ENCODE measurements around the gene SAMD7. TPM values are rescaled to one million over a fixed set of nuclear protein-coding genes. Genes with fewer than 3 reads are reported as not detected.
A peak's percentile ranks its signal among the peaks of the same experiment; 100 is the strongest.

SAMD7 gene
- total RNA-seq, 2 experiments from 2014 or later, result not detected

DNA sequence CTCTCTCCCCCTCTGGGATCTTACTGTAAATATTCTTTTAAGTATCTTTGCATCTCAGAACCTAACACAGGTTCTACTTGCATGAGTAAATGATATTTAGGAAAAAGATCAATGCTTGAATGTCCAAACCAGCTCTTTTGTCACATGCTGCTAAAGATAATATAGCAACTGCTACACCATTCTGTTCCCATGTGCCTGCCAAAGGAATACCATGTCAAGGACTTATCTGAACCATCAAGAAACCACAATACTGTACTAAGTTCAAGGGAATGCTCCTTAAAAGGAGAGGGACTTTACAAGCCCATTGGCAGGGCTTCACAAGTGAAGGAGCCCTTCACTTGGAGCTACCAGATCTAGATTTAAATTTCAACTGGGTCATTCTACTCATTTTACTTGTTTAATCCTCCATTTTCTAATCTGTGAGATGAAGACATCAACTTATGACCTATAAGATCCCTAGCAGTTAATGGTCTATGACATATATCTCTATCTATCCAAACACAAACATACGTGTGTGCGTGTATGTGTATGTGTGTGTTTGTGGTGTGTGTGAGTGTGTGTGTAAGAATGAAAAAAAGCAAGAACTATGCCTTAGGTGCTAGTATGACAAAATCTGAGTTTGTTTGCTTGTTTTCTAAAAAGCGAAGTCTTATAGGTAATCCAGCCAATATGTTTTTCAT is 42.2 kb downstream of the SAMD7 start:
- ChIA-PET POLR2A (no interaction called here), CTCF (interaction anchor here (0.6 to 0.7 kb wide), 2 partner anchors 45 to 83 kb away, joined by 3 to 5 read pairs; no protein-coding TSS in a partner anchor)
- DNase-seq, result no peak
- no peak overlapping the region for H3K4me3 Mint-ChIP-seq
- intact Hi-C loops (cut with micrococcal nuclease), result no loop called here
- no peaks in the 10 kb centered on the region for H3K9me3 Mint-ChIP-seq
- H3K36me3 Mint-ChIP-seq, result no peaks in the 10 kb centered on the region
- H3K4me1 Mint-ChIP-seq (ENCODE audit: low read depth), result peaks cover 10% of the 10 kb centered on the region
- no peak overlapping the region for H3K27ac Mint-ChIP-seq
- peaks cover 9% of the 10 kb centered on the region for H3K27me3 Mint-ChIP-seq

DNA sequence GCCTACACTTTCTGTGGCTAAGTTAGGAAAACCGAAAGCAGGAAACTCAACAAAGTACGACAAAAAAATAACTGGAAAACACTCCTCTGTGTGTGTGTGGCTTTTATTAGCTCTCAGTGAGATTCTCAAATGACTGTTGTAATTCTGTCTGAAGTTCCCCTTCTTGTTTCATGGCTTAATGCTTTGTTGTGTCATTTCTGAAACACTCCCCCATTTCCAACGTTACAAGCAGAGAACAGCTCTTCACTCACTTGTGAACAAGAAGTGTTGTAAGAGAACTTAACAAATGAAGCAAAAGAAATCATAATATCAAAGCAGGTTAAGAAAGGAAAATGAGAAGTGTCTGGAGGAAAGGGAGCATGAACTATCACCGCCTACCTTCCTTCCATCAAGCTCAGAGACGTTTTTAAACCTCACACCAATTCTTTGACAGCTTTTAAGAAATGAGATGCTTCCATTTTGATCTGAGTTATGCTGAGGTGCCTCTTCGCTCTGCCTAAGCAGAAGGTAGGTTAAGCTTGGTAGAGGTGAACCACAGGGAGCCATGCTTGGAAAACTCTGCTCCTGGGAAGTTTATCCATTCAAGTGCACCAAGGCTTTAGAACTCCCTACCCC is 42.9 kb downstream of the SAMD7 start:
- CTCF ChIA-PET, result interaction anchor here (0.6 kb wide), 2 partner anchors 27 to 45 kb away, joined by 3 read pairs; no protein-coding TSS in a partner anchor
- no peak for DNase-seq
- Mint-ChIP-seq H3K9me3 (no peaks in the 10 kb centered on the region), H3K27me3 (peaks cover 9% of the 10 kb centered on the region), H3K27ac (peak overlapping the region; percentile 13), H3K4me1 (ENCODE audit: low read depth) (peaks cover 10% of the 10 kb centered on the region), H3K36me3 (no peaks in the 10 kb centered on the region), H3K4me3 (no peak overlapping the region)
- intact Hi-C loops (cut with micrococcal nuclease), result no loop called here
- POLR2A ChIA-PET, result interaction anchor here (0.5 kb wide), 1 partner anchor 182 kb away, joined by 5 read pairs; no protein-coding TSS in a partner anchor

DNA sequence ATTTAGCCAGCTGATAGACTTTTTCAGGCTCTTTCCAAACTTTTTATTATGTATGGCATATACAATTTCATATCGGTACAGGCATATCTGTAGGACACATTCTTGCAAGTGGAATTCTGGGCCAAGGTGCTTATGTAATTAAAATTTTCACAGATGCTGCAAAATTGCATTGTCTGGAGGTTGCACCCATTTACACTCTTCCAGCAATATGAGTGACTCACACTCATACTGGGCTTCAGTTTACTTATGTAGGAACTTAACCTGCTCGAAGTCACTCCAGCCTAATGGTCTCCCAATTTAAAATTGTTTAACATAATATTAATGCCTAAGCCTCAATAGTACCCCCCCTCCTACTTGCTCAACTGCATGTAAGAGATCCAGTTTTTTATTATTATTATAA is 44.0 kb downstream of the SAMD7 start:
- no peak overlapping the region for H3K27ac Mint-ChIP-seq
- POLR2A ChIA-PET, result no interaction called here
- DNase-seq, result no peak
- intact Hi-C loops (cut with micrococcal nuclease), result no loop called here
- H3K27me3 Mint-ChIP-seq, result peaks cover 9% of the 10 kb centered on the region
- H3K36me3 Mint-ChIP-seq, result no peaks in the 10 kb centered on the region
- no peaks in the 10 kb centered on the region for H3K9me3 Mint-ChIP-seq
- peaks cover 12% of the 10 kb centered on the region for H3K4me1 Mint-ChIP-seq (ENCODE audit: low read depth)
- CTCF ChIA-PET, result no interaction called here
- H3K4me3 Mint-ChIP-seq, result no peak overlapping the region

DNA sequence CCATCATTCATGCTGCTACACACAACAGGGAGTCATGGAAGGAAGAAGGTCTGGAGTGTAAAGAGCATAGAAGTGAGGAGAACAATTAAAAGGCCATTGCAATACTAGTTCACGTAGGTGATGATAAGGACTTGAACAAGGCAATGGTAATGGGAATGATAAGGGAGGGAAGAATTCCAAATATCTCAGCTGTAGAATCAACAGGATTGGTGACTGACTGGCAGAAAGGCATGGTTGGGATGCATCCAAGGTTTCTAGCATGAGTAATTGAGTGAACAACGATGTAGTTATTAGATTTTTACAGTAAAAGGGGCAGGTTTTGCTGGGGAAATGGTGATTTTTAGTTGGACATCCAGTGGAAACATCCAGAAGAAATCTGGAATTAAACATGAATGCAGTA is 52.8 kb downstream of the SAMD7 start:
- POLR2A ChIA-PET, result no interaction called here
- no peak for DNase-seq

DNA sequence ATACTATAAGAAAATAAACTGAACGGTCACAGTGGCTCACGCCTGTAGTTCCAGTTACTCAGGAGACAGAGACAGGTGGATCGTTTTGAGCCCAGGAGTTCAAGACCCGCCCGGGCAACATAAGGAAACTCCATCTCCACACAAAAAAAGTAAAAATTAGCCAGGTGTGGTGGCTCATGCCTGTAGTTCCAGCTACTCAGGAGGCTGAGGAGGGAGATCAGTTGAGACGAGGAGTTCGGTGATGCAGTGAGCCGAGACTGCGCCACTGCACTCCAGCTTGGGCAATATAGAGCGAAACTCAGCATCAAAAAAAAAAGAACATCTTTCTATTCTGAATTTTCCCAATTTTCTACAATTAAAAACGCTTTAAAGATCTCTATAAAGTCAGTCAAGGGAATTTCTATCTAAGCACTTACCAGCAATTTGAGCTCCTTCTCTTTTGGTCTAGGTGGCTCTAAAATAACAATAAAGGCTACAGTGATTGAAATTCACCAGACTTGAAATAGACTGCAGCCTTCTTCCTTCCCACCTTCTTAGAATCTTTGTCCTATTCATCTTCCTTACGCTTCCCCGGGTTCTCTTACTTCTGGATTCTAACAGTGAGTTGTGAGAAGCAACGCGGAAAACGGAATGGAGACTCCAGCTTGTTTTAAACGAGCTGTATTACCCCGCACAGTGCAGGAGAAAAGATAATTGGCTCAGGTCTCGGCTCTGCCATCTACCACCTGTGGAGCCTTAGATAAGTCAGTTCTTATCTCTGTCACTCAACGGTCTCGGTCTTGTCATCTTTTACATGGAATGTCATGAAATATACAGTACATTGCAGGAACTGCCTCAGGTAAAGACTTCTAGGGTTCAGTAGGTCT is 54.4 kb downstream of the SAMD7 start:
- peak overlapping the region; percentile 96 for H3K27ac Mint-ChIP-seq
- no peaks in the 10 kb centered on the region for H3K36me3 Mint-ChIP-seq
- intact Hi-C loops (cut with micrococcal nuclease), result loop anchor here (1.0 to 5.0 kb wide), 10 partner anchors 34 to 392 kb away; partner anchors contain the start of genes LRRC34, LRRIQ4, MYNN and PHC3
- no peaks in the 10 kb centered on the region for H3K27me3 Mint-ChIP-seq
- no peak for DNase-seq
- peak overlapping the region; percentile 80 for H3K4me3 Mint-ChIP-seq
- peaks cover 54% of the 10 kb centered on the region for H3K4me1 Mint-ChIP-seq (ENCODE audit: low read depth)
- ChIA-PET CTCF (interaction anchor here (0.6 to 2.0 kb wide), 9 partner anchors 11 to 152 kb away, joined by 3 to 8 read pairs (median 4); no protein-coding TSS in a partner anchor), POLR2A (interaction anchor here (0.6 to 2.2 kb wide), 5 partner anchors 33 to 216 kb away, joined by 3 to 10 read pairs (median 5); partner anchors contain the start of genes MYNN, PHC3 and TERC)
- no peaks in the 10 kb centered on the region for H3K9me3 Mint-ChIP-seq

More for the DNA sequence above, 52.8 kb downstream of the SAMD7 start:
- H3K9me3 Mint-ChIP-seq, result no peaks in the 10 kb centered on the region
- intact Hi-C loops (cut with micrococcal nuclease), result no loop called here
- CTCF ChIA-PET, result no interaction called here
- no peaks in the 10 kb centered on the region for H3K36me3 Mint-ChIP-seq
- H3K4me3 Mint-ChIP-seq, result no peak overlapping the region
- H3K27ac Mint-ChIP-seq, result no peak overlapping the region
- H3K4me1 Mint-ChIP-seq (ENCODE audit: low read depth), result peaks cover 42% of the 10 kb centered on the region
- H3K27me3 Mint-ChIP-seq, result no peaks in the 10 kb centered on the region

DNA sequence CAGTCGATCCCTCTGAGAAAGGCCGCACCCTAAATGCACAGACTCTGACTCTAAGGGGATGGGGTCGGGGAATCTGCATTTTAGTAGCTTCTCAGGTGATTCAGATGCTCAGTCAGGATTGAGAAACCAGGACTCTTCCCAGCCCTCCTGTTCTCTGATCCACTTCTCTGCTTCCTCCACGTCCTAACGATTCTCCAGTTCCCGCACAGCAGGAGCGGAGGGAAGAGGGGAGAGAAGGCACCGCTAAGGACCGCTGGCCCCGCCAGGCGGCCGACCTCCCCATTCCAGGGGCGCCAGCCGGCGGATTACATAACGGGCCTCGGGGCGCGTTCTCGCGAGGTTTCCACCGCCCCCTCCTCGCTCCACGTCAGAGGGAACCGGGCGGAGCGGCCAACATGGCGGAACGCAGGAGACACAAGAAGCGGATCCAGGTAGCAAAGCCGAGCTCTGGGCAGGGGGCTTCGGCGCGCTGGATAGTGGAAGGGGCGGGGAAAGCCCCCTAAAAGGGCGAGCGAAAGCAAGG is 55.1 kb downstream of the SAMD7 start, which contains the start of gene SEC62:
Gene SEC62, plus strand, starts transcription at position 380 of the 523 bp plus-strand sequence. Its CDS starts 16 bp downstream, at position 396.
- Mint-ChIP-seq H3K4me1 (ENCODE audit: low read depth) (peaks cover 59% of the 10 kb centered on the region), H3K27me3 (no peaks in the 10 kb centered on the region), H3K9me3 (no peaks in the 10 kb centered on the region), H3K27ac (peak within 1 kb of the TSS; percentile 96), H3K4me3 (peak within 1 kb of the TSS; percentile 80), H3K36me3 (no peaks in the 10 kb centered on the region)
- DNase-seq, result peak; percentile 97
- CTCF ChIA-PET, result interaction anchor here (0.7 to 2.2 kb wide), 13 partner anchors 11 to 203 kb away, joined by 3 to 8 read pairs (median 4); partner anchors contain the start of genes GPR160 and MYNN
- intact Hi-C loops (cut with micrococcal nuclease), result loop anchor here (1.0 to 5.0 kb wide), 10 partner anchors 33 to 391 kb away; partner anchors contain the start of genes LRRC34, LRRIQ4, MYNN and PHC3
- POLR2A ChIA-PET, result interaction anchor here (0.6 to 2.2 kb wide), 9 partner anchors 32 to 215 kb away, joined by 3 to 10 read pairs (median 4); partner anchors contain the start of genes MYNN, PHC3 and TERC

DNA sequence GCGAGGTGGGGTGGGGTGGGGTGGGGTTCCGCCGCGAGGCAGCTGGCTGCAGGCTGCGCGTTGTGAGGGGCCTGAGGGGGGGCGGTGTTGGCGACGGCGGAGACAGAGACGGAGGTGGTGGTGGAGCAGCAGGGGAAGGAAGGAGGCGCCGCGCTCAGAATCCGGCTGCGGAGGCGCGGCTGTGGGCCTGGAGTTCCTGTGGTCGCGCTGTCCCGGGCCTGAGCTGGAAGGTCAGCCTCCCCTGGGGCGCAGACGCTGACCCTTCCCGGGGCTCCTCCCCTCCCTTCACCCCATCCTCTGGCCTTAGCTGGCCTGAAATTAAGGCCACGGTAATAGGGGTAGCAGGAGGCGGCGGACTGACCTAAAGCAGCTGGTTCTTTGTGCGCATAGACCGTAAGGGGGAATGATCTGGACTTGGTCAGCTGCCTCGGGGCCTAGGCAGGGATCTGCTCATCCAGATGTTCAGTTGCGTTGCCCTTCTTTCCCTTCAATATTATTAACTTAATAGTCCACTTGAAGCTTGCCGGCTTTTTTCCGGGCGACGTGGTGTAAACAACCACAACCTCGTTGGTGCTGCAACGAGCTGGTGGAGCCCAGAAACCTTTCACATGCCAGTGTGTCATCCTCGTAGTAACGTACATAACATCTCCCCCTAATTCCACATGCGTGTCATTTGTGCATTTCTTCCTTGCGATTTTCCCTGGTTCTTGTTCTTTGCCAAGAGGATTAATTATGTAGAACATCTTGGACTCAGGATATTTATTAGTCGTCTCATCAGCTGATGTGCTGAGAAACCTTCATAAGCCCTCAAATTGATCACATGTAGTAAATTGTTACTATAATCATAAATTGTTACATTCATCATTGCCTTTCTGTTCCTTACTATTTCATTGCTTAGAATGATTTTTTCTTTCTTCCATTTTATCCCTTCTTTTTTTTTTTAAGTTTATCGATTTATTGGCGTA is 55.9 kb downstream of the SAMD7 start:
- peaks cover 64% of the 10 kb centered on the region for H3K4me1 Mint-ChIP-seq (ENCODE audit: low read depth)
- POLR2A ChIA-PET, result interaction anchor here (0.6 to 2.2 kb wide), 9 partner anchors 10 to 213 kb away, joined by 3 to 10 read pairs (median 3); partner anchors contain the start of genes MYNN and TERC

DNA sequence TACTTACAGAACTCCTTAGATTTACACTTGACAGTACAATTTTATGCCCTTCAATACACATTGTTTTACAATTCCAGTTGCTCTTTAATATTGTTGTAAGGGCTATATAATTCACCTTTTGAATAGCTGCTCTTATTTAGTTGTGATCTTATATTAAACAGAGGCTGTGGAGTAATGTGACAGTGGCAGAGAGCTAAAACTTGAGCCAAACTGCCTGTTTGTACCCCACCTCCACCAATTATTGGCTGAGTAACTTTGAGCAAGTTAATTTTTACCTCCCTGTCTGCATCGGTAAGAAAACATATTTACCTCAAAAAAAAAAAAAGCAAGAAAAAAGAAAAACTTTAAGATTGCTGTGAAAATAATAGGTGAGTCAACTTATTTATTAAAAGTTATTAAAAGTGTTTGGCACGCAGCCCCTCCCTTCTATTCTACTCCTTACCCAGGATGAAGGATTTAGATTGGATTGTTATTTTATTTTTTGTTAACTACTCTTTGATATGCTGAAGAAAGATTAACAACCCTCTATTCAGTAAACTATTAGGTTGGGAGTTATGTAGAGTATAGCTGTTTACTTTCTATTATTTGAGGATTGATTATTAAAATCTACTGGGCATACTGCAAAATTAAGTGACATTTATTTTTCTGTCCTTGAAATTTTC is 57.0 kb downstream of the SAMD7 start:
- CTCF ChIA-PET, result interaction anchor here (0.5 to 2.2 kb wide), 3 partner anchors 69 to 843 kb away, joined by 3 to 6 read pairs (median 4); partner anchors contain the start of gene GPR160
- no peaks in the 10 kb centered on the region for H3K36me3 Mint-ChIP-seq

More for the DNA sequence above, 55.9 kb downstream of the SAMD7 start:
- Mint-ChIP-seq H3K27ac (peak overlapping the region; percentile 96), H3K9me3 (no peaks in the 10 kb centered on the region), H3K36me3 (no peaks in the 10 kb centered on the region), H3K4me3 (peak overlapping the region; percentile 80), H3K27me3 (no peaks in the 10 kb centered on the region)
- intact Hi-C loops (cut with micrococcal nuclease), result loop anchor here (1.0 to 5.0 kb wide), 10 partner anchors 32 to 390 kb away; partner anchors contain the start of genes LRRC34, LRRIQ4, MYNN and PHC3
- DNase-seq, result peak; percentile 60
- CTCF ChIA-PET, result interaction anchor here (0.6 to 2.2 kb wide), 16 partner anchors 10 to 845 kb away, joined by 3 to 8 read pairs (median 4); partner anchors contain the start of genes GPR160 and MYNN

DNA sequence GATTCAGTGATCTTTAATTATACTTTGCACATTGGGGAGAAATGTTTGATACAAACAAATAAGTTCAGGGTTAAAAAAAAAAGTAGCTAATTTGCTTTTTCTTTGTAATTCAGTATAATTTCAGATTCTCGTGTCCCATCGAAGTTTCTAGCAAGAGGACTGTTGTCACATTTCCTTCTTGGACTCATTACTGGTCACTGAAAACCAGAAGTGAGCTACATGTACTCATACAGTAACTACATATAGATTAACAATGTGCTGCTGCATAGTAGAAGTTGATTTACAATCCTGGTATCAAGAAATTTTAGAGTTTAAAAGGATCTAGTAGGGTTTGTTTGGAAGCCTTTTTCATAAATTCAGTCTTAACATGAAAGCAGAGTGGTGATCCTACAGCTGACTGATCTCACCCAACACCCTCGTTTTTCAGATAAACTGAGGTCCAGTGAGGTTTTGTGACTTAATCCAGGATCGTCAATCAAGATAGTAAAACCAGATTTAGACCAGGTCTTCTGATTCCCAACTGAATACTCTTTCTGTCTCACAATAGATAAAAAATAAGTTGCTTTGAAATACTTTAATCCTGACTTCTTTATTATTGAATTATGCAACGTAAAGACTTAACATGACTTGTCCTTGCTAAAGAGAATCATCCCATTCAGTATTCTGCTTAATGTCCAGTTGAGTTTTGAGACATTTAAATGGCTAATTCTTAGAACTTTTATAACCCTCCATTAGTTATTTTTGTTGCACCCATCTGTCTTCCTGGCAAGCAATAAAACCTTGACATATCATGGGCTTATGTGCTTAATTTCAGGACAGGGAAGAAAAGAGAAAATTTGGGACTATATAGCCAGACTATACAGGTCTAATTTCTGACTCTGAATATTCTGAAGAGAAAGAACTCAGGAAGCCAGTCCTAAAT is 58.1 kb downstream of the SAMD7 start:
- Mint-ChIP-seq H3K27ac (no peak overlapping the region), H3K9me3 (no peaks in the 10 kb centered on the region), H3K4me3 (no peak overlapping the region), H3K27me3 (no peaks in the 10 kb centered on the region), H3K4me1 (ENCODE audit: low read depth) (peaks cover 66% of the 10 kb centered on the region), H3K36me3 (peaks cover 2% of the 10 kb centered on the region)
- intact Hi-C loops (cut with micrococcal nuclease), result loop anchor here (5.0 kb wide), 1 partner anchor 388 kb away; the partner anchor contains the start of gene SKIL
- POLR2A ChIA-PET, result no interaction called here
- DNase-seq, result no peak
- CTCF ChIA-PET, result interaction anchor here (0.7 kb wide), 1 partner anchor 197 kb away, joined by 3 read pairs; no protein-coding TSS in a partner anchor

More for the DNA sequence above, 57.0 kb downstream of the SAMD7 start:
- peaks cover 63% of the 10 kb centered on the region for H3K4me1 Mint-ChIP-seq (ENCODE audit: low read depth)
- H3K27me3 Mint-ChIP-seq, result no peaks in the 10 kb centered on the region
- POLR2A ChIA-PET, result interaction anchor here (2.2 kb wide), 1 partner anchor 196 kb away, joined by 10 read pairs; the partner anchor contains the start of gene MYNN
- peak overlapping the region; percentile 31 for H3K27ac Mint-ChIP-seq
- no peaks in the 10 kb centered on the region for H3K9me3 Mint-ChIP-seq
- DNase-seq, result no peak
- intact Hi-C loops (cut with micrococcal nuclease), result loop anchor here (5.0 kb wide), 1 partner anchor 389 kb away; the partner anchor contains the start of gene SKIL
- peak overlapping the region; percentile 80 for H3K4me3 Mint-ChIP-seq

Measured in activated CD4-positive, alpha-beta memory T cell treated with anti-CD3 and anti-CD28 coated beads for 36 hours (primary cell).